OCI-LY7 (cell line): ENCODE data around the gene CIAO3. TPM values are rescaled to one million over a fixed set of nuclear protein-coding genes. Genes with fewer than 3 reads are reported as not detected.

Experiments
- BruUV-seq: library from RNA; stranded (reverse); fragments of 400-500 nt; replicated peaks from 2 replicates; lab custom pipeline; 2021; lab: Mats Ljungman, UMichigan
- CTCF ChIA-PET: fragments of 300-600 bp; sonication (Branson Sonifier 250); formaldehyde crosslinking; loops from one replicate; lab custom pipeline; 2022; ENCODE audit warnings: antibody characterized with exemption; ENCODE audit not compliant: unreplicated experiment; lab: Charles Lee
- POLR2A ChIA-PET: fragments of 300-600 bp; sonication (Branson Sonifier 250); formaldehyde crosslinking; loops from one replicate; lab custom pipeline; 2022; ENCODE audit warnings: antibody characterized with exemption; lab: Charles Lee
- DNase-seq: peaks from one replicate; pipeline ENCODE4 v3.0.0-alpha.2; 2015; ENCODE audit warnings: low spot score
- H2AFZ ChIP-seq: fragments of 200-600 bp; sonication (generic), shearing (Covaris generic); 2 replicates; pipeline ENCODE4 v1.6.1; 2014; ENCODE audit warnings: mild to moderate bottlenecking, antibody characterized with exemption, low read length, moderate library complexity
- H3K27ac ChIP-seq: fragments of 200-600 bp; sonication (generic); 2 replicates; pipeline ENCODE4 v1.5.1; 2014; ENCODE audit warnings: mixed run types, low read depth, mild to moderate bottlenecking, moderate library complexity, low read length, inconsistent platforms; ENCODE audit not compliant: poor library complexity, severe bottlenecking
- H3K36me3 ChIP-seq: fragments of 200-600 bp; sonication (generic); 2 replicates; pipeline ENCODE4 v1.6.1; 2014; ENCODE audit warnings: mild to moderate bottlenecking, antibody characterized with exemption, low read length, moderate library complexity, mixed read lengths; ENCODE audit not compliant: insufficient read depth
- H3K4me1 ChIP-seq: fragments of 200-600 bp; sonication (generic); 2 replicates; pipeline ENCODE4 v1.5.1; 2014; ENCODE audit warnings: mild to moderate bottlenecking, low read length; ENCODE audit not compliant: insufficient read depth, poor library complexity, severe bottlenecking
- H3K4me2 ChIP-seq: fragments of 200-600 bp; sonication (generic); 2 replicates; pipeline ENCODE4 v1.6.1; 2014; ENCODE audit warnings: mild to moderate bottlenecking, low read length
- H3K4me3 ChIP-seq: fragments of 200-600 bp; sonication (generic); 2 replicates; pipeline ENCODE4 v1.5.1; 2014; ENCODE audit warnings: mild to moderate bottlenecking, low read depth, low read length; ENCODE audit not compliant: poor library complexity, severe bottlenecking
- H3K79me2 ChIP-seq: fragments of 200-600 bp; sonication (generic); 2 replicates; pipeline ENCODE4 v1.6.1; 2016; ENCODE audit warnings: low read depth, mild to moderate bottlenecking, low read length, moderate library complexity, mixed read lengths; ENCODE audit not compliant: insufficient read depth
- H3K9me2 ChIP-seq: fragments of 200-600 bp; sonication (generic); 2 replicates; pipeline ENCODE4 v1.6.1; 2016; ENCODE audit warnings: mild to moderate bottlenecking, low read length, mixed read lengths; ENCODE audit not compliant: insufficient read depth
- H3K9me3 ChIP-seq: fragments of 200-600 bp; sonication (generic); 2 replicates; pipeline ENCODE4 v1.6.1; 2014; ENCODE audit warnings: mild to moderate bottlenecking, mixed run types, low read length, mixed read lengths
- H4K20me1 ChIP-seq: fragments of 200-600 bp; sonication (generic); 2 replicates; pipeline ENCODE4 v1.6.1; 2014; ENCODE audit warnings: mild to moderate bottlenecking, antibody characterized with exemption, low read length, moderate library complexity, mixed read lengths; ENCODE audit not compliant: insufficient read depth
- EZH2phosphoT487 ChIP-seq: fragments of 200-600 bp; sonication (generic); IDR thresholded peaks from 2 replicates; pipeline ENCODE4 v1.6.1; 2018; ENCODE audit warnings: low read depth, borderline replicate concordance, mild to moderate bottlenecking, mixed run types, antibody characterized with exemption, low read length, moderate library complexity, mixed read lengths
- intact Hi-C: fragments of 100-400 bp; cut with micrococcal nuclease; formaldehyde crosslinking; loops from one replicate; pipeline ENCODE4 v1.10.0; 2022; ENCODE audit not compliant: unreplicated experiment
- total RNA-seq, 2 experiments: library from RNA; depleted of rRNA in 1 of 2; stranded (reverse); fragments of >200 nt in 1 of 2; shearing (Covaris generic) in 1 of 2; gene quantifications; 2 replicates each; pipeline ENCODE4 v1.2.3, GENCODE V29; 2014 to 2022
- TF ChIP-seq, protein P1 (sequence below): fragments of 200-600 bp; sonication (generic); conservative IDR thresholded peaks from 2 replicates; pipeline ENCODE4 v1.5.1; 2014; ENCODE audit warnings: mild to moderate bottlenecking, antibody characterized with exemption, low read length, moderate library complexity, mixed read lengths

The CIAO3 gene
- total RNA-seq, 2 experiments from 2014 or later: 156 to 169 TPM

DNA sequence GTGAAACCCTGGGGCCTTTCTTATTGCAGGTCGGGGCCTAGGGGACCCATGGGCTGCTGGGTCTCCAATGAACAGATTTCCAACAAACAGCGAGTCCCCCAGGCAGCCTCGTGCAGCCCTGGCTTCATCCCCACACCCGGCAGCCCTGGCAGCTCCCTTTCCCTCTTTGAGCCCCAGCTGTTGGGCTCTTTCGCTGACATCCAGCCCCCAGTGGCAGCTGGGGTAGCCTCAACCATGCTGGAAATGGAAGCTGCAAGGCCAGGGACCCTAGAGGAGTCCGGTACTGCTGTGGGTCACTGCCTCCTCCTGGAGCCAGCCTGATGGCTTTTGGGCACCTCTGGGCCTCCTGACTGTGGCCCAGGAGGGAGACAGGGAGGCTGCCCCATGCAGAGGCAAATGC, 41.5 kb upstream of the CIAO3 start:
- ChIA-PET POLR2A (no interaction called here), CTCF (no interaction called here)
- H3K4me3 ChIP-seq: no peak overlapping the region
- H3K36me3 ChIP-seq: peaks cover 26% of the 10 kb centered on the region
- TF ChIP-seq, protein P1, sequence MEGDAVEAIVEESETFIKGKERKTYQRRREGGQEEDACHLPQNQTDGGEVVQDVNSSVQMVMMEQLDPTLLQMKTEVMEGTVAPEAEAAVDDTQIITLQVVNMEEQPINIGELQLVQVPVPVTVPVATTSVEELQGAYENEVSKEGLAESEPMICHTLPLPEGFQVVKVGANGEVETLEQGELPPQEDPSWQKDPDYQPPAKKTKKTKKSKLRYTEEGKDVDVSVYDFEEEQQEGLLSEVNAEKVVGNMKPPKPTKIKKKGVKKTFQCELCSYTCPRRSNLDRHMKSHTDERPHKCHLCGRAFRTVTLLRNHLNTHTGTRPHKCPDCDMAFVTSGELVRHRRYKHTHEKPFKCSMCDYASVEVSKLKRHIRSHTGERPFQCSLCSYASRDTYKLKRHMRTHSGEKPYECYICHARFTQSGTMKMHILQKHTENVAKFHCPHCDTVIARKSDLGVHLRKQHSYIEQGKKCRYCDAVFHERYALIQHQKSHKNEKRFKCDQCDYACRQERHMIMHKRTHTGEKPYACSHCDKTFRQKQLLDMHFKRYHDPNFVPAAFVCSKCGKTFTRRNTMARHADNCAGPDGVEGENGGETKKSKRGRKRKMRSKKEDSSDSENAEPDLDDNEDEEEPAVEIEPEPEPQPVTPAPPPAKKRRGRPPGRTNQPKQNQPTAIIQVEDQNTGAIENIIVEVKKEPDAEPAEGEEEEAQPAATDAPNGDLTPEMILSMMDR: no peak
- TF ChIP-seq EZH2phosphoT487: no peak
- peaks cover 11% of the 10 kb centered on the region; the same call in 1 of the 2 replicates for H3K79me2 ChIP-seq
- H3K4me1 ChIP-seq: peaks cover 7% of the 10 kb centered on the region
- no peaks in the 10 kb centered on the region for H4K20me1 ChIP-seq
- no peak overlapping the region for H3K27ac ChIP-seq
- no TSS peak for BruUV-seq
- intact Hi-C loops: no loop called here
- no peak overlapping the region for H3K4me2 ChIP-seq
- DNase-seq: no peak
- no peak overlapping the region for H2AFZ ChIP-seq
- no peaks in the 10 kb centered on the region for H3K9me2 ChIP-seq
- H3K9me3 ChIP-seq: no peaks in the 10 kb centered on the region

DNA sequence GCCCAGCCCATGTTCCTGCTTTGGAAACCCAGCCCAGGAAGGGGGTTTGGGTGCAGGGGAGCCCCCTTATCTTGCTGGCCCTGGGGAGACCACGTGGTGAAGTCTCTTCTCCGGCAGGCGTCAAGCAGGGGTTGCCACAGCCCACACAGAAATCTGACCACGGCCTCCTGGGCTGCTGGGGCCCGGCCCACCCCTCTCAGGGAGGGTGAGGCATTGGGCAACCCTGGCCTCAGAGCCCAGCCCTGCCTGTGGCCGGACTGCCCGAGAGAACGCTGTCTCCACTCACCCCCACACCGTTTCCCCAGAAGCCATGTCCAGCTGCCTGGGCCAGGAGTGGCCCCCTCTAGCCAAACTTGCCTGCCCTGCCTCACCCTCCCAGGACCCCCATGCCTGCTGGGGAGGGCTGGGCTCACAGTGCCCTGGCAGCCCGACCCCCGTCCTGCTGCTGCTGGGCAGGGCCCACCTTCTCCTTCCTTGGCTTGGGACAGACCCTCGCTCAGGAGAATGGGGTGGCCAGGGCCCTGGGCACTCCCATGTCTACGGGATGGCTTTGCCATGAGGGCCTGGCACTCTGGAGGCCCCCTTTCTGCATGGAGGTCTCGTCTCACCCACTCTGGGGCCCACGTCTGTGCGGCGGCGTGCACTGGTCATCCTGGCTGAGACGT, 40.7 kb upstream of the CIAO3 start:
- H2AFZ ChIP-seq: no peak overlapping the region
- no peak overlapping the region for H3K4me3 ChIP-seq
- intact Hi-C loops: no loop called here
- H3K4me1 ChIP-seq: no peaks in the 10 kb centered on the region
- BruUV-seq: no TSS peak
- H4K20me1 ChIP-seq: no peaks in the 10 kb centered on the region
- peaks cover 20% of the 10 kb centered on the region for H3K36me3 ChIP-seq
- peaks cover 3% of the 10 kb centered on the region; the same call in 1 of the 2 replicates for H3K79me2 ChIP-seq
- H3K9me3 ChIP-seq: no peaks in the 10 kb centered on the region
- no peaks in the 10 kb centered on the region for H3K9me2 ChIP-seq
- no peak overlapping the region for H3K27ac ChIP-seq
- no peak for DNase-seq
- no peak overlapping the region for H3K4me2 ChIP-seq
- ChIA-PET CTCF (no interaction called here), POLR2A (no interaction called here)
- TF ChIP-seq EZH2phosphoT487: no peak
- TF ChIP-seq, protein P1: no peak

DNA sequence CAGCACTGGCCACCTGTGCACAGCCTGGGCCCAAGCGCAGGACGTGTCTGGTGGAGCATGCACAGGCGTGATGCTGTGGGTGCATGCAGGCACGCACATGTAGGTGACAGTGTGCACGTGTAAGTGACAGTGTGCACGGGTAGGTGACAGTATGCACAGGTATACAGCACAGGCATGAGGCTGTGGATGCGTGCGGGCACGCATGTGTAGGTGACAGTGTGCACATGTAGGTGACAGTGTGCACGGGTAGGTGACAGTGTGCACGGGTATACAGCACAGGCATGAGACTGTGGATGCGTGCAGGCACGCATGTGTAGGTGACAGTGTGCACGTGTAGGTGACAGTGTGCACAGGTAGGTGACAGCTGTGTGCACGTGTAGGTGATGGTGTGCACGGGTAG, 39.5 kb upstream of the CIAO3 start:
- Histone ChIP-seq H3K9me2 (no peaks in the 10 kb centered on the region), H4K20me1 (no peaks in the 10 kb centered on the region), H2AFZ (no peak overlapping the region), H3K27ac (no peak overlapping the region), H3K79me2 (no peaks in the 10 kb centered on the region), H3K36me3 (peaks cover 9% of the 10 kb centered on the region), H3K4me2 (no peak overlapping the region), H3K4me3 (no peak overlapping the region), H3K9me3 (no peaks in the 10 kb centered on the region), H3K4me1 (no peaks in the 10 kb centered on the region)
- DNase-seq: no peak
- POLR2A ChIA-PET: no interaction called here
- intact Hi-C loops: no loop called here
- TF ChIP-seq EZH2phosphoT487: no peak
- TF ChIP-seq, protein P1: no peak
- CTCF ChIA-PET: no interaction called here
- no TSS peak for BruUV-seq
